Vagina (tissue), 2 donors: Measurements from ENCODE around the gene DNAH14. TPM values are rescaled to one million over a fixed set of nuclear protein-coding genes. Genes with fewer than 3 reads are reported as not detected.
"Not testable (repeated sequence)": the region's sequence is repeated elsewhere in the genome, so short reads cannot be mapped to it uniquely, and the experiment has no call there.

Source experiments
- DNase-seq, 2 donors: peaks; one replicate each; pipeline ENCODE4 v3.0.0-alpha.2; 2017; ENCODE audit errors: extremely low spot score in 2 of 2
- H3K27ac ChIP-seq: fragments of 200-600 bp; sonication (generic); one replicate; pipeline ENCODE4 v1.5.1; 2019
- H3K27me3 ChIP-seq: fragments of 200-600 bp; sonication (generic); one replicate; pipeline ENCODE4 v1.5.1; 2019
- H3K36me3 ChIP-seq, 2 donors: fragments of 200-600 bp; sonication (generic); one replicate each; pipeline ENCODE4 v1.5.1; 2017 to 2019
- H3K4me1 ChIP-seq: fragments of 200-600 bp; sonication (generic); one replicate; pipeline ENCODE4 v1.5.1; 2019
- H3K4me3 ChIP-seq, 2 donors: fragments of 200-600 bp; sonication (generic); 1 replicate in 1 of 2; 2 replicates in 1 of 2; pipeline ENCODE4 v1.5.1; 2016 to 2019
- H3K9me3 ChIP-seq: fragments of 200-600 bp; sonication (generic); one replicate; pipeline ENCODE4 v1.5.1; 2019
- CTCF ChIP-seq, 3 experiments: fragments of 450-650 bp in 2 of 3; fragments of 200-600 bp in 1 of 3; sonication (generic) in 1 of 3; IDR thresholded peaks; one replicate each; pipeline ENCODE4 v1.5.1; 2017 to 2019; ENCODE audit warnings: antibody characterized with exemption in 3 of 3, mild to moderate bottlenecking in 2 of 3, moderate library complexity in 2 of 3
- POLR2A ChIP-seq, 2 donors: fragments of 450-650 bp; IDR thresholded peaks; one replicate each; pipeline ENCODE4 v1.6.1; 2017; ENCODE audit warnings: antibody characterized with exemption in 2 of 2, mild to moderate bottlenecking in 2 of 2, moderate library complexity in 2 of 2
- POLR2AphosphoS5 ChIP-seq, 2 donors: sonication (generic); formaldehyde crosslinking; IDR thresholded peaks; one replicate each; pipeline ENCODE4 v1.9.0; 2017; ENCODE audit warnings: antibody characterized with exemption in 2 of 2, mild to moderate bottlenecking in 2 of 2, low read depth in 1 of 2; ENCODE audit not compliant: insufficient read depth in 1 of 2
- intact Hi-C: fragments of 100-400 bp; cut with DNase I; formaldehyde crosslinking; loops from one replicate; pipeline ENCODE4 v1.15.1; 2023
- total RNA-seq: library from RNA; depleted of rRNA; stranded (reverse); fragments of >200 nt; gene quantifications from one replicate; pipeline ENCODE4 v1.2.3, GENCODE V29; 2016

The DNAH14 gene
- total RNA-seq, 1 donor from 2014 or later, result 5.6 TPM

- Histone ChIP-seq H3K27ac (no peak overlapping the region), H3K36me3 (no peaks in the 10 kb centered on the region), H3K4me1 (no peaks in the 10 kb centered on the region), H3K9me3 (no peaks in the 10 kb centered on the region), H3K4me3 (no peak overlapping the region), H3K27me3 (no peaks in the 10 kb centered on the region)
- TF ChIP-seq POLR2AphosphoS5 (IDR thresholded peaks at IDR 0.05; ENCODE audit: insufficient read depth in 1 of 2, low read depth in 1 of 2) (no peak), POLR2A (IDR thresholded peaks at IDR 0.05) (no peak), CTCF (IDR thresholded peaks at IDR 0.05) (no peak)
- intact Hi-C loops, result no loop called here
- no peak for DNase-seq
These were observed 74.9 kb downstream of the DNAH14 start for GRCh38 chr1:225004396-225004795.

- intact Hi-C loops, H3K9me3 ChIP-seq, H3K27ac ChIP-seq, H3K36me3 ChIP-seq, H3K4me3 ChIP-seq, DNase-seq, H3K27me3 ChIP-seq, H3K4me1 ChIP-seq: not testable (repeated sequence)
These were observed 76.9 kb downstream of the DNAH14 start for GRCh38 chr1:225006352-225006751.

GRCh38 chr1:225008050-225008449 lies 78.6 kb downstream of the DNAH14 start:
- H3K4me1 ChIP-seq, H3K27me3 ChIP-seq, H3K36me3 ChIP-seq, H3K27ac ChIP-seq, H3K9me3 ChIP-seq, DNase-seq, intact Hi-C loops, H3K4me3 ChIP-seq: not testable (repeated sequence)

- H3K4me1 ChIP-seq, result no peaks in the 10 kb centered on the region
These were observed 91.6 kb downstream of the DNAH14 start for GRCh38 chr1:225021037-225021436.

GRCh38 chr1:225026701-225027100 lies 97.2 kb downstream of the DNAH14 start:
- H3K9me3 ChIP-seq, result no peaks in the 10 kb centered on the region
- no peaks in the 10 kb centered on the region for H3K27me3 ChIP-seq
- H3K4me1 ChIP-seq, result no peaks in the 10 kb centered on the region
- no peak for DNase-seq
- TF ChIP-seq POLR2AphosphoS5 (IDR thresholded peaks at IDR 0.05; ENCODE audit: insufficient read depth in 1 of 2, low read depth in 1 of 2), result no peak
- no peak overlapping the region for H3K4me3 ChIP-seq
- intact Hi-C loops, result no loop called here
- no peak overlapping the region for H3K27ac ChIP-seq
- H3K36me3 ChIP-seq, result no peaks in the 10 kb centered on the region

More at GRCh38 chr1:225021037-225021436, 91.6 kb downstream of the DNAH14 start:
- no peak for DNase-seq
- H3K9me3 ChIP-seq, result no peaks in the 10 kb centered on the region
- no peaks in the 10 kb centered on the region for H3K27me3 ChIP-seq
- no peak overlapping the region for H3K27ac ChIP-seq
- TF ChIP-seq POLR2A (IDR thresholded peaks at IDR 0.05) (no peak), POLR2AphosphoS5 (IDR thresholded peaks at IDR 0.05; ENCODE audit: insufficient read depth in 1 of 2, low read depth in 1 of 2) (no peak), CTCF (IDR thresholded peaks at IDR 0.05) (no peak)
- intact Hi-C loops, result no loop called here
- no peak overlapping the region for H3K4me3 ChIP-seq
- H3K36me3 ChIP-seq, result no peaks in the 10 kb centered on the region

GRCh38 chr1:225036441-225036840 lies 107.0 kb downstream of the DNAH14 start:
- H3K27ac ChIP-seq, H3K27me3 ChIP-seq, H3K9me3 ChIP-seq, DNase-seq, H3K4me1 ChIP-seq, H3K4me3 ChIP-seq, H3K36me3 ChIP-seq, intact Hi-C loops: not testable (repeated sequence)

- H3K4me1 ChIP-seq, result no peaks in the 10 kb centered on the region
- H3K27ac ChIP-seq, result no peak overlapping the region
- no peak overlapping the region for H3K4me3 ChIP-seq
- intact Hi-C loops, result no loop called here
- no peaks in the 10 kb centered on the region for H3K9me3 ChIP-seq
- TF ChIP-seq POLR2A (IDR thresholded peaks at IDR 0.05) (no peak), POLR2AphosphoS5 (IDR thresholded peaks at IDR 0.05; ENCODE audit: insufficient read depth in 1 of 2, low read depth in 1 of 2) (no peak), CTCF (IDR thresholded peaks at IDR 0.05) (no peak)
- H3K36me3 ChIP-seq, result no peaks in the 10 kb centered on the region
- H3K27me3 ChIP-seq, result no peaks in the 10 kb centered on the region
- no peak for DNase-seq
These were observed 112.8 kb downstream of the DNAH14 start for GRCh38 chr1:225042263-225042662.
